ENCODE results near the gene ENAM. TPM values are rescaled to one million over a fixed set of nuclear protein-coding genes. Genes with fewer than 3 reads are reported as not detected.

ENAM gene
- total and polyA plus RNA-seq, 2 donors (not counting 3 experiments of a cell fraction or from before 2014, with no cell fraction given) = 0.07 TPM; not detected in 1

DNA sequence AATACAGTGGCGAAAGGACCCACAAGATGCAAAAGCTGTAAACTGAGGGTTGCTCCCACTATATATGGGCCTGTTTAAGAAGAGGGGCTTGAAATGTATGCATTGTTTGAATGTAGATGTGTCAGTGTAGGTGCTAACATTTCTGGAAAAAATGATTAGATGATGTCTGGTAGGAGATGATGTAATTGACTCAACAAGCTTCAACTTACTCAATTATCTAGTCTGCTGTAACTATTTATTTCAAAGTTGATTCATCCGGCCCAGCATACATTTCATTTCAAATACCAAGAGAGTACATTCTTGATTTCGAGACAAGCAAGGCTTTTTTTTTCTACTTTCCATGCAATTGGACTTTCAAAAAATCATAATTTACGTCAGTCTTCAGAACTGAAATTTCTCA, 9.3 kb upstream of the ENAM start:
- BruUV-seq (replicated peaks) = no TSS peak
- Histone ChIP-seq H2AFZ (ENCODE audit: low read depth, low read length) (no peak overlapping the region), H3K9me3 (replicated peaks; ENCODE audit: control insufficient read depth, insufficient read depth, low read length) (no peaks in the 10 kb centered on the region), H3K27ac (ENCODE audit: insufficient read depth, low read depth, low read length) (no peak overlapping the region), H3K9ac (replicated peaks; ENCODE audit: extremely low read depth, insufficient read depth, low read length) (no peak overlapping the region), H3K9me1 (replicated peaks; ENCODE audit: control insufficient read depth, extremely low read depth, insufficient read depth, low read length) (no peaks in the 10 kb centered on the region), H3K4me1 (ENCODE audit: control insufficient read depth, extremely low read depth, insufficient read depth, low read length) (no peaks in the 10 kb centered on the region), H3K79me2 (ENCODE audit: control insufficient read depth, insufficient read depth, low read length) (no peaks in the 10 kb centered on the region), H3K4me2 (ENCODE audit: insufficient read depth, low read length) (no peak overlapping the region), H3K36me3 (ENCODE audit: control insufficient read depth in 2 of 2, extremely low read depth in 1 of 2, insufficient read depth in 2 of 2, low read length in 2 of 2) (no peaks in the 10 kb centered on the region), H3K4me3 (replicated peaks in 1 of 3; ENCODE audit: insufficient read depth in 1 of 3, low read depth in 1 of 3, low read length in 3 of 3) (no peak overlapping the region), H4K20me1 (replicated peaks; ENCODE audit: control insufficient read depth, extremely low read depth, insufficient read depth, low read length) (no peaks in the 10 kb centered on the region), H3K27me3 (ENCODE audit: control insufficient read depth in 2 of 2, insufficient read depth in 2 of 2, low read length in 2 of 2) (peaks cover 3 to 9% of the 10 kb centered on the region in 2 experiments)
- DNase-seq (ENCODE audit: low read depth, low spot score) = no peak
- dilution Hi-C loops (cut with MboI; ENCODE audit: extremely low pct_ligation_motif_present, low sequenced_read_pairs) (no loop called here), intact Hi-C loops (cut with micrococcal nuclease) (no loop called here)
- TF ChIP-seq POLR2A (IDR thresholded peaks at IDR 0.05; ENCODE audit: low read depth, low read length) (no peak), JUN (IDR thresholded peaks at IDR 0.05; ENCODE audit: borderline replicate concordance, insufficient read depth, insufficient read length, low read depth) (no peak), EZH2 (IDR thresholded peaks at IDR 0.05; ENCODE audit: borderline replicate concordance, low read depth, low read length, severe bottlenecking) (no peak), MYC (IDR thresholded peaks at IDR 0.05; ENCODE audit: low read depth, low read length) (no peak), GATA2 (IDR thresholded peaks at IDR 0.05; ENCODE audit: insufficient read depth, insufficient read length, low read depth, low read length) (no peak), POLR2AphosphoS5 (IDR thresholded peaks at IDR 0.05; ENCODE audit: insufficient read depth, low read depth, low read length) (no peak), FOS (IDR thresholded peaks at IDR 0.05; ENCODE audit: borderline replicate concordance, insufficient read depth, low read length) (no peak)
- TF ChIP-seq, protein P1, sequence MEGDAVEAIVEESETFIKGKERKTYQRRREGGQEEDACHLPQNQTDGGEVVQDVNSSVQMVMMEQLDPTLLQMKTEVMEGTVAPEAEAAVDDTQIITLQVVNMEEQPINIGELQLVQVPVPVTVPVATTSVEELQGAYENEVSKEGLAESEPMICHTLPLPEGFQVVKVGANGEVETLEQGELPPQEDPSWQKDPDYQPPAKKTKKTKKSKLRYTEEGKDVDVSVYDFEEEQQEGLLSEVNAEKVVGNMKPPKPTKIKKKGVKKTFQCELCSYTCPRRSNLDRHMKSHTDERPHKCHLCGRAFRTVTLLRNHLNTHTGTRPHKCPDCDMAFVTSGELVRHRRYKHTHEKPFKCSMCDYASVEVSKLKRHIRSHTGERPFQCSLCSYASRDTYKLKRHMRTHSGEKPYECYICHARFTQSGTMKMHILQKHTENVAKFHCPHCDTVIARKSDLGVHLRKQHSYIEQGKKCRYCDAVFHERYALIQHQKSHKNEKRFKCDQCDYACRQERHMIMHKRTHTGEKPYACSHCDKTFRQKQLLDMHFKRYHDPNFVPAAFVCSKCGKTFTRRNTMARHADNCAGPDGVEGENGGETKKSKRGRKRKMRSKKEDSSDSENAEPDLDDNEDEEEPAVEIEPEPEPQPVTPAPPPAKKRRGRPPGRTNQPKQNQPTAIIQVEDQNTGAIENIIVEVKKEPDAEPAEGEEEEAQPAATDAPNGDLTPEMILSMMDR (IDR thresholded peaks at IDR 0.05; ENCODE audit: extremely low read depth in 1 of 2, insufficient read depth in 1 of 2, low read depth in 1 of 2, low read length in 2 of 2) = no peak
- TF ChIP-seq, protein P2, sequence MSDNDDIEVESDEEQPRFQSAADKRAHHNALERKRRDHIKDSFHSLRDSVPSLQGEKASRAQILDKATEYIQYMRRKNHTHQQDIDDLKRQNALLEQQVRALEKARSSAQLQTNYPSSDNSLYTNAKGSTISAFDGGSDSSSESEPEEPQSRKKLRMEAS (IDR thresholded peaks at IDR 0.05; ENCODE audit: insufficient read depth, insufficient read length) = no peak
- FAIRE-seq = no peak
- POLR2A ChIA-PET = no interaction called here
- CTCF ChIA-PET = no interaction called here

Measured in endothelial cell of umbilical vein (primary cell).